ENCODE results near the gene SERPINB12. TPM values are rescaled to one million over a fixed set of nuclear protein-coding genes. Genes with fewer than 3 reads are reported as not detected.

SERPINB12 gene
- total and polyA plus RNA-seq, 10 of the 15 experiments (the other 5 are each of a cell fraction or from before 2014, with no cell fraction given) = not detected

DNA sequence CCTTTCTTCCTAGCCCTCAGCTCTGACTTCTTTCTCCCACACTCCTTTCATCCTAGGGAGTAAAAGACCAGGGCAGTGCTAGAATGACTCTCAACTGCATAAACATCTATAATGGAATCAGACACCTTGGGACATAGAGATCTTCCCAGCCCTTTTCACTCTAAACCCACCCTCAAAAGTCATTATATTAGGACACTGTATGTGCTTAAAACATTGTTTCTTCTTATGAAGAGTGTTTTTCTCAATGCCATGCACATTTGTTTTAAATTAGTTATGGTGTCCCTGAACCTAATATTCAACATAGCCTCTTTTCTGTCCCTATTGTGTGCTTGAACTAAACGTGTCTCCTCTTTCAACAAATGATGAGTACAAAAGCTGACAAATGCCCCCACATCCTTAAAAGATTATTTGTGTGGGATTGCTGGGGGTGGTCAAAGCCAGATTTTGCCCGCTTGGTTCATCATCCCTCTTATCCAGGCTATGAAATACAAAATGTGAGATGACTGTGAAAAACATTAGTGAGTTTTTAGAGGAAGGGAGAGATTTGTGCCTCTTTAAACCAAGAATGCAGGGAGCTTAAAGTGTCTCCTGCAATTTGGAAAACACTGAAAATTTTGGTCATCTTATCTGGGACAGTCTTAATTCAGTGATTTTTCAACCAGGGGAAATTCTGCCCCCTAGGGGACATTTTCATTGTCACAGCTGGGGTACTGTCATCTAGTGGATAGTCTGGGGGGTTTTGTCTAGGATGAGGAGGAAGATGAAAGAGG lies 36.4 kb upstream of the SERPINB12 start:
- H3K79me2 ChIP-seq (ENCODE audit: control insufficient read depth, insufficient read depth, low read length) = no peaks in the 10 kb centered on the region
- in situ Hi-C loops (cut with MboI) (loop anchor here (25.0 kb wide), 1 partner anchor 482 kb away; no protein-coding TSS in a partner anchor), intact Hi-C loops (cut with micrococcal nuclease; ENCODE audit: unreplicated experiment) (no loop called here)
- SMC1A ChIA-PET (ENCODE audit: uncharacterized antibody, unreplicated experiment) = interaction anchor here (1.1 to 1.2 kb wide), 2 partner anchors 17 to 57 kb away, joined by 3 read pairs; no protein-coding TSS in a partner anchor
- H3K36me3 ChIP-seq (ENCODE audit: control insufficient read depth in 2 of 2, insufficient read depth in 2 of 2, low read length in 1 of 2) = no peaks in the 10 kb centered on the region
- POLR2A ChIA-PET = no interaction called here
- no peak overlapping the region for H3K4me3 ChIP-seq
- BruUV-seq (replicated peaks) = no TSS peak
- FAIRE-seq = no peak
- no peak overlapping the region for H3K4me2 ChIP-seq (ENCODE audit: control insufficient read depth, insufficient read depth)
- no peak for DNase-seq (ENCODE audit: low read depth, low spot score)
- no peaks in the 10 kb centered on the region for H3K27me3 ChIP-seq (replicated peaks in 1 of 2; ENCODE audit: control insufficient read depth in 2 of 2, insufficient read depth in 2 of 2, low read length in 1 of 2)
- H3K27ac ChIP-seq (ENCODE audit: control insufficient read depth, insufficient read depth) = no peak overlapping the region
- no peaks in the 10 kb centered on the region for H3K9me3 ChIP-seq (replicated peaks; ENCODE audit: control insufficient read depth, insufficient read depth, low read length)
- RAD21 ChIA-PET (ENCODE audit: unreplicated experiment) = no interaction called here
- H3K4me1 ChIP-seq (ENCODE audit: control insufficient read depth, insufficient read depth, low read length) = no peaks in the 10 kb centered on the region
- H2AFZ ChIP-seq (ENCODE audit: control insufficient read depth, low read depth, low read length) = no peak overlapping the region
- CTCF ChIA-PET = interaction anchor here (0.5 to 9.3 kb wide), 11 partner anchors 8 to 681 kb away, joined by 3 to 91 read pairs (median 4); no protein-coding TSS in a partner anchor
- ATAC-seq = peak; percentile 85
- no peak overlapping the region for H3K9ac ChIP-seq (ENCODE audit: control insufficient read depth, insufficient read depth, low read length)
- H4K20me1 ChIP-seq (ENCODE audit: control insufficient read depth, insufficient read depth) = no peaks in the 10 kb centered on the region
- WGBS (ENCODE audit: insufficient coverage, insufficient replicate concordance, low lambda C conversion rate, missing lambda C conversion rate) = 24% methylated on average over 2 of the region's 2 CpGs
- TF ChIP-seq CBX3 (IDR thresholded peaks at IDR 0.05; ENCODE audit: borderline replicate concordance, low read depth) (no peak), YBX1 (IDR thresholded peaks at IDR 0.05) (no peak), TAF1 (IDR thresholded peaks at IDR 0.05; ENCODE audit: borderline replicate concordance, low read depth, low read length) (no peak), HCFC1 (IDR thresholded peaks at IDR 0.05; ENCODE audit: low read length) (no peak), TCF7 (IDR thresholded peaks at IDR 0.05; ENCODE audit: borderline replicate concordance) (no peak), LARP7 (IDR thresholded peaks at IDR 0.05) (no peak), NFYA (IDR thresholded peaks at IDR 0.05; ENCODE audit: borderline replicate concordance, low read depth, low read length) (no peak), KLF5 (IDR thresholded peaks at IDR 0.05; ENCODE audit: partially characterized antibody) (no peak), RAD21 (IDR thresholded peaks at IDR 0.05; ENCODE audit: insufficient read depth, low read depth, low read length) (peak; percentile 61)
- TF ChIP-seq, protein P1, sequence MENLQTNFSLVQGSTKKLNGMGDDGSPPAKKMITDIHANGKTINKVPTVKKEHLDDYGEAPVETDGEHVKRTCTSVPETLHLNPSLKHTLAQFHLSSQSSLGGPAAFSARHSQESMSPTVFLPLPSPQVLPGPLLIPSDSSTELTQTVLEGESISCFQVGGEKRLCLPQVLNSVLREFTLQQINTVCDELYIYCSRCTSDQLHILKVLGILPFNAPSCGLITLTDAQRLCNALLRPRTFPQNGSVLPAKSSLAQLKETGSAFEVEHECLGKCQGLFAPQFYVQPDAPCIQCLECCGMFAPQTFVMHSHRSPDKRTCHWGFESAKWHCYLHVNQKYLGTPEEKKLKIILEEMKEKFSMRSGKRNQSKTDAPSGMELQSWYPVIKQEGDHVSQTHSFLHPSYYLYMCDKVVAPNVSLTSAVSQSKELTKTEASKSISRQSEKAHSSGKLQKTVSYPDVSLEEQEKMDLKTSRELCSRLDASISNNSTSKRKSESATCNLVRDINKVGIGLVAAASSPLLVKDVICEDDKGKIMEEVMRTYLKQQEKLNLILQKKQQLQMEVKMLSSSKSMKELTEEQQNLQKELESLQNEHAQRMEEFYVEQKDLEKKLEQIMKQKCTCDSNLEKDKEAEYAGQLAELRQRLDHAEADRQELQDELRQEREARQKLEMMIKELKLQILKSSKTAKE (IDR thresholded peaks at IDR 0.05; ENCODE audit: low read depth, poor library complexity, severe bottlenecking) = no peak
- TF ChIP-seq, protein P2, sequence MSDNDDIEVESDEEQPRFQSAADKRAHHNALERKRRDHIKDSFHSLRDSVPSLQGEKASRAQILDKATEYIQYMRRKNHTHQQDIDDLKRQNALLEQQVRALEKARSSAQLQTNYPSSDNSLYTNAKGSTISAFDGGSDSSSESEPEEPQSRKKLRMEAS (IDR thresholded peaks at IDR 0.05; ENCODE audit: low read depth, low read length) = no peak
- TF ChIP-seq, protein P3, sequence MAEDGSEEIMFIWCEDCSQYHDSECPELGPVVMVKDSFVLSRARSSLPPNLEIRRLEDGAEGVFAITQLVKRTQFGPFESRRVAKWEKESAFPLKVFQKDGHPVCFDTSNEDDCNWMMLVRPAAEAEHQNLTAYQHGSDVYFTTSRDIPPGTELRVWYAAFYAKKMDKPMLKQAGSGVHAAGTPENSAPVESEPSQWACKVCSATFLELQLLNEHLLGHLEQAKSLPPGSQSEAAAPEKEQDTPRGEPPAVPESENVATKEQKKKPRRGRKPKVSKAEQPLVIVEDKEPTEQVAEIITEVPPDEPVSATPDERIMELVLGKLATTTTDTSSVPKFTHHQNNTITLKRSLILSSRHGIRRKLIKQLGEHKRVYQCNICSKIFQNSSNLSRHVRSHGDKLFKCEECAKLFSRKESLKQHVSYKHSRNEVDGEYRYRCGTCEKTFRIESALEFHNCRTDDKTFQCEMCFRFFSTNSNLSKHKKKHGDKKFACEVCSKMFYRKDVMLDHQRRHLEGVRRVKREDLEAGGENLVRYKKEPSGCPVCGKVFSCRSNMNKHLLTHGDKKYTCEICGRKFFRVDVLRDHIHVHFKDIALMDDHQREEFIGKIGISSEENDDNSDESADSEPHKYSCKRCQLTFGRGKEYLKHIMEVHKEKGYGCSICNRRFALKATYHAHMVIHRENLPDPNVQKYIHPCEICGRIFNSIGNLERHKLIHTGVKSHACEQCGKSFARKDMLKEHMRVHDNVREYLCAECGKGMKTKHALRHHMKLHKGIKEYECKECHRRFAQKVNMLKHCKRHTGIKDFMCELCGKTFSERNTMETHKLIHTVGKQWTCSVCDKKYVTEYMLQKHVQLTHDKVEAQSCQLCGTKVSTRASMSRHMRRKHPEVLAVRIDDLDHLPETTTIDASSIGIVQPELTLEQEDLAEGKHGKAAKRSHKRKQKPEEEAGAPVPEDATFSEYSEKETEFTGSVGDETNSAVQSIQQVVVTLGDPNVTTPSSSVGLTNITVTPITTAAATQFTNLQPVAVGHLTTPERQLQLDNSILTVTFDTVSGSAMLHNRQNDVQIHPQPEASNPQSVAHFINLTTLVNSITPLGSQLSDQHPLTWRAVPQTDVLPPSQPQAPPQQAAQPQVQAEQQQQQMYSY (CRISPR knock-in tag; IDR thresholded peaks at IDR 0.05) = no peak
- TF ChIP-seq, protein P4, sequence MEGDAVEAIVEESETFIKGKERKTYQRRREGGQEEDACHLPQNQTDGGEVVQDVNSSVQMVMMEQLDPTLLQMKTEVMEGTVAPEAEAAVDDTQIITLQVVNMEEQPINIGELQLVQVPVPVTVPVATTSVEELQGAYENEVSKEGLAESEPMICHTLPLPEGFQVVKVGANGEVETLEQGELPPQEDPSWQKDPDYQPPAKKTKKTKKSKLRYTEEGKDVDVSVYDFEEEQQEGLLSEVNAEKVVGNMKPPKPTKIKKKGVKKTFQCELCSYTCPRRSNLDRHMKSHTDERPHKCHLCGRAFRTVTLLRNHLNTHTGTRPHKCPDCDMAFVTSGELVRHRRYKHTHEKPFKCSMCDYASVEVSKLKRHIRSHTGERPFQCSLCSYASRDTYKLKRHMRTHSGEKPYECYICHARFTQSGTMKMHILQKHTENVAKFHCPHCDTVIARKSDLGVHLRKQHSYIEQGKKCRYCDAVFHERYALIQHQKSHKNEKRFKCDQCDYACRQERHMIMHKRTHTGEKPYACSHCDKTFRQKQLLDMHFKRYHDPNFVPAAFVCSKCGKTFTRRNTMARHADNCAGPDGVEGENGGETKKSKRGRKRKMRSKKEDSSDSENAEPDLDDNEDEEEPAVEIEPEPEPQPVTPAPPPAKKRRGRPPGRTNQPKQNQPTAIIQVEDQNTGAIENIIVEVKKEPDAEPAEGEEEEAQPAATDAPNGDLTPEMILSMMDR (IDR thresholded peaks at IDR 0.05 in 2 of 3, conservative IDR thresholded peaks at IDR 0.05 in 1 of 3; ENCODE audit: control insufficient read depth in 2 of 3, extremely low read depth in 1 of 3, insufficient read depth in 1 of 3, low read depth in 3 of 3, low read length in 3 of 3) = peak; percentile 41 to 67 (median 66)

Data from GM12878 (cell line).